ENCODE measurements around the gene ABL2. TPM values are rescaled to one million over a fixed set of nuclear protein-coding genes. Genes with fewer than 3 reads are reported as not detected.
"Not testable (repeated sequence)": the region's sequence is repeated elsewhere in the genome, so short reads cannot be mapped to it uniquely, and the experiment has no call there.

The ABL2 gene
- polyA plus RNA-seq, 1 donor: 8.6 TPM

GRCh38 chr1:179168536-179168935 is 60.9 kb downstream of the ABL2 start:
- DNase-seq: no peak

GRCh38 chr1:179167955-179168354 is 61.5 kb downstream of the ABL2 start:
- no peak for DNase-seq

DNA sequence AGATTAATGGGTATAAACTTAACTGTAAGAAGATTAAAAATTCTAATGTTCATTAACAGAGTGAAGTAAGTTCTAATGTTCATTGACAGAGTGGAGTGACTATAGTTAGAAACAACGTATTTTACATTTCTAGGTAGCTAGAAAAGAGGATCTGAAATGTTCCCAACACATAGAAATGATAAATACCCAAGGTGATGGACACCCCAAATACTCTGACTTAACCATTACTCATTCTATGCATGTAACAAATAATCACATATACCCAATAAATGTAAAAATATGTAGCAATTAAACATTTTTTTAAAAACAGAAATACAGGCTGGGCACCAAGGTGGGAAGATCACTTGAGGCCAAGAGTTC is 62.1 kb downstream of the ABL2 start:
- DNase-seq: no peak

DNA sequence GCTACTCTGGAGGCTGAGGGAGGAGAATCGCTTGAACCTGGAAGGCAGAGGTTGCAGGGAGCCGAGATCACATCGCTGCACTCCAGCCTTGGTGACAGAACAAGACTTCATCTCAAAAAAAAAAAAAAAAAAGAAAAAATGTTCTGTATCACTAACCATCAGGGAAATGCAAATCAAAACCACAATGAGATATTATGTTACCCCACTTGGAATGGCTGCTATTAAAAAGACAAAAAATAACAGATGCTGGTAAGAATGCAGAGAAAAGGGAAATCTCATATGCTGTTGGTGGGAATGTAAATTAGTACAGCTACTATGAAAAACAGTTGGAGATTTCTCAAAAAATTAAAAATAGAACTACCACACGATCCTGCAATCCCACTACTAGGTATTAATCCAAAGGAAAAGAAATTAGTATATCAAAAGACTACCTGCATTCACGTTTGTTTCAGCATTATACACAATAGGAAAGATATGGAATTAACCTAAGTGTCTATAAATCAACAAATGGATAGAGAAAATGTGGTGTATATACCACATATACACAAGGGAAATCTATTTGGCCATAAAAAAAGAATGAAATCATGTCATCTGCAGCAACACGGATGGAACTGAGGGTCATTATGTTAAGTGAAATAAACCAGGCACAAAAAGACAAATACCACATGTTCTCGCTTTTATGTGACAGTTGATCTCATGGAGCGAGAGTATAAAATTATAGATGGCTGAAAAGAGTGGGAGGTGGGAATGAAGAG is 62.6 kb downstream of the ABL2 start:
- DNase-seq: no peak

- DNase-seq: no peak
Measured at GRCh38 chr1:179164494-179164893, 65.0 kb downstream of the ABL2 start.

GRCh38 chr1:179156708-179157107 is 72.8 kb downstream of the ABL2 start:
- DNase-seq: no peak

- DNase-seq: no peak
Measured at GRCh38 chr1:179156026-179156425, 73.5 kb downstream of the ABL2 start.

DNA sequence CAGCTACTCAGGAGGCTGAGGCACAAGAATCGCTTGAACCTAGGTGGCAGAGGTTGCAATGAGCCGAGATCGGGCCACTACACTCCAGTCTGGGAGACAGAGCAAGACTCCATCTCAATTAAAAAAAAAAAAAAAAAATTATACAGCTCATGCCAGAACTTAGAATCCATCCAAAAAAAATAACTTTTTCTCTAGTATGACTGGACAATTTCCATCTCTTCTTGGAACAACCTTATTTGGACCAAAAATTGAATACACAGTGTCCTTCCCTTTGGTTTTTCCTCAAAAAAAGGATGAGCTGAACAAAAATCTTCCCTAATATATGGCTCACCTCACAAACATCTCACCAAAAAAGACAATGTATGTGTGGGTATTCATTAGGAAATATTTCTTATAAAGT is 73.9 kb downstream of the ABL2 start:
- DNase-seq: peak; percentile 52

DNA sequence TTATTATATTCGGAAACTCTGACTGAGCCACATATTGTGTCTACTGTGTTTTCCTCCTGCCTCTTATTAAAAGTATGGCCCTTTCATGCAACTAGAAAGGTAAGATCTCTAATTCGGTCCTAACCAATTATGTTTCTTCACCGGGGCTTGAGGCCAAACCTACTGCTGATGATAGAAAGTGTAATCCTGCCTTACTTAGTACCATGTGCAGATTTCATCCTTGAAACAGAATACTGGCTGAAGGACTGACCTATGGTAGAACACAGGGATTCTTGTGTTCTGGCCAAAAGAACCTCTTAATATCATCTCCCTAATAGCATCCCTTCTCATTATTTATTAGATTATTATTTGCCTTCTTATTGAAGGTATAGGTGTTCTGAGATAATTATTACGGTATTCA is 75.0 kb downstream of the ABL2 start:
- DNase-seq: no peak

DNA sequence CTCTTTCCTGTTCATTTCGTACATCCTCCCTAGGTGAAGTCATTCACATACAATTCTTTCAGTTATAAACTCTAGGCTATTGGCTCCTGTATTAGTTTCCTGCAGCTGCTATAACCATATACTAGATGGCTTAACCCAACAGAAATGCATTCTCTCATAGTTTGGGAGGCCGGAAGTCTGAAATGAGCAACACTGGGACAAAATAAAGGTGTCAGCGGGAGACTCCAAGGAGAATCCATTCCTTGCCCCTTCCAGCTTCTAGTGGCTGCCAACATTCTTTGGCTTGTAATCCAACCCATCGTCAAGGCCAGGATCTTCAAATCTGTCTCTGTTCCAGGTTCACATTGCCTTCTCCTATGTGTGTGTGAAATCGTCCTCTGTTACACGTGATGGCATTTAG is 76.3 kb downstream of the ABL2 start:
- no peak for DNase-seq

DNA sequence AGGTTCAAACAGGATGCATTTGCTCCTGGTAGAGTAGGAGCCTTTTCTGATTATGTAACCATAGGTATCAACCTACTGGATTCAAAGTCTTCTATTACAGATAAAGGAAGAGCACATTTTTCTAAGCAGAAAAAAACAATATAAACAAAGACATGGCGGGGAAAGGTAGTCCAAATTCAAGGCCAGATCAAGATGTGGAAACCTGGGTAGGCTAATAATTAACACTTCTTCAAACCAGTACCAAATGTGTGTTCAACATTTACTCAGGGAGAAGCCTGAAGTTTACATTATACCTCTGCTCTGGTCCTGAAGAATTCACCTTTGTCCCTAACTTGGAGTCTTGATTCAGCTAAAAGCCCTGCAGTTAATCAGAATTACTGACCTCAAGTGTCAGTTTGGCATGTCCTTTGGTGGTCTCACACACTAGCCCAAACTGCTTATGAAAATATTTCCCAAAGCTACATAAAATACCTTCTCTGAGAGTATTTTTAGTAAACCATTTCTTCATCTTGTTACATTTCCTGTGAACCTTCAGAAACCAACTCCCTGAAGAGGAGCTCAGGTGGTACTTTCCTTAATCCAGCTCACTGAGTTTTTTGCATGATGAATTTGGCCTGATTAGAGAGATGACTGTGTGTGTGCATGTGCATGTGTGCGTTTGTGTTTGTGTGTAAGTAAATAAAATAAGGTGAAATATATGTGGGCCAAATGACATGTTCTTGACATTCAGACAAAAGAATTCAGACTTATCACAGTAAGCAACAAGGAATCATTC is 77.4 kb downstream of the ABL2 start:
- no peak for DNase-seq

DNA sequence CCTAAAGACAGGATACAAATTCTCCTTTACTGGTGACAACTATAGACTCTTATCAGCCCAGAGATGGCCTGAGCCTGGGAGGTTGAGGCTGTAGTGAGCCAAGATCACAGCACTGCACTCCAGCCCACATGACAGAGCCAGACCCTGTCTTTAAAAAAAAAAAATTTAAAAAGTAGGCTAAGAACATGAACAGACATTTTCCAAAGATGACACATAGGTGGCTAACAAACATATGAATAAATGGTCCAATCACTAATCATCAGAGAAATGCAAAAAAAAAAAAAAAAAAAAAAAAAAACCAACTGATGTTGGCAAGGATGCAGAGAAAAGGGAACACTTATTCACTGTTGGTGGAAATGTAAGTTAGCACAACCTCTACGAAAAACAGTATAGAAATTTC is 82.6 kb downstream of the ABL2 start:
- no peak for DNase-seq

DNA sequence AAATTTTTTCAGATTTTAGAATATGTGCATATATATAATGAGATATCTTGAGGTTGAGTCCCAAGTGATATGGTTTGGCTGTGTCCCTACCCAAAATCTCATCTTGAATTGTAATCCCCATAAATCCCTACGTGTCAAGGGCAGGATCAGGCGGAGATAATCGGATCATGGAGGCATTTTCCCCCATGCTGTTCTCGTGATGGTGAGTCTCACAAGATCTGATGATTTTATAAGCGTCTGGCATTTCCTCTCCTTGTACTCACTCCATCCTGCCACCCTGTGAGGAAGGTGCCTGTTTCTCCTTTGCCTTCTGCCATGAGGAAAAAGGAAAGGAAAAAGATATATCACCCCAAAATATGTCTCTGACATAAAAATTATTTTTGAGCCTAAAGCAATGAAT is 83.0 kb downstream of the ABL2 start:
- no peak for DNase-seq

- no peak for DNase-seq
Measured at GRCh38 chr1:179145521-179145920, 84.0 kb downstream of the ABL2 start.

DNA sequence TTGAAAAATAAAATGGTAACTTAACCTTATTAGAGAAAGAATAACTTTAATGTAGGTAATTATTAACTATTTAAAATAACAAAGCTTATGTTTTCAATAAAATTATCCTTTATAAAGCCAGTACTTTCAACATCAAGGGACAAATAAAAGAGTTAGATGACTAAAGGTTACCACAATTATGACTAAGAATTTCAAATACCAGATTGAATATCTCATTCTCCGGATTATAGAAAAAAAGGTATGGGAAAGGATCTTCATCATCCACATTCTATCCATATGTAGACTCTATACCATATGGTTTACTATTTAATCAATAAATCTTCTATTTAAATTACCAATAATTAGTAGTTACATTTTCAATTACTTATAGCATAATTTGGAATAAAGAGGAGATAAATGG is 84.9 kb downstream of the ABL2 start:
- DNase-seq: no peak

- DNase-seq: no peak
Measured at GRCh38 chr1:179143322-179143721, 86.2 kb downstream of the ABL2 start.

- DNase-seq: peak; percentile 67
Measured at GRCh38 chr1:179142889-179143299, 86.6 kb downstream of the ABL2 start.

GRCh38 chr1:179141592-179142251 is 87.8 kb downstream of the ABL2 start:
- no peak for DNase-seq

GRCh38 chr1:179138755-179139154 is 90.7 kb downstream of the ABL2 start:
- DNase-seq: not testable (repeated sequence)

DNA sequence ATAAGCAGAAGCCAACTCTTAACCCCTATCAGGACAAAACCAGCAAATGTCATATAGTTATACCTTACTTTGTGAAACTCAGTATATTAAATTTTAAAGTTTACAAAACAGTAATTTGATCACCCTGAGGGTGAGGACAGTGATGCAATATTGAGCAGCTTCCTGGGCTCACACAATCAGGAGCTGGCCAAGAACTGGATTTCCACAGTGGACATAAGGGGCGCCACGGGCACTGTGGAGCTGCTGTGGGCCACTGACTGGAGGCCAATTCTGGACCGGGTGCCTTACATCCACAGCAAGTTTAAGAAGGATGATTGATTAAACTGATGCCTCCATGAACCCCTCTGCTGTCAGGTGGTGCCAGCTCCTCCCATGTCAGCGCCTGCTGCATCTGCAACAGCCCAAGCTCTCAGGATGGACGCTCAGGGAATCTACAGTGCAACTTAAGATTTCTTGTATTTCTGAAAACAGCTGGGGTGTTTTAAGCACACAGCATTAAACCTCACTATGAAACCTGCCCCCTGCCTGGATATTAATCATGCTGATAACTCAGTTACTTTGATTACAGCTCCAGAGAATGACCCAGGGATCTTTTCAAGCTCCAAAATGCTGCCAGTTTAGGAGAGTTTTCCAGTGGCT is 91.7 kb downstream of the ABL2 start:
- no peak for DNase-seq

DNA sequence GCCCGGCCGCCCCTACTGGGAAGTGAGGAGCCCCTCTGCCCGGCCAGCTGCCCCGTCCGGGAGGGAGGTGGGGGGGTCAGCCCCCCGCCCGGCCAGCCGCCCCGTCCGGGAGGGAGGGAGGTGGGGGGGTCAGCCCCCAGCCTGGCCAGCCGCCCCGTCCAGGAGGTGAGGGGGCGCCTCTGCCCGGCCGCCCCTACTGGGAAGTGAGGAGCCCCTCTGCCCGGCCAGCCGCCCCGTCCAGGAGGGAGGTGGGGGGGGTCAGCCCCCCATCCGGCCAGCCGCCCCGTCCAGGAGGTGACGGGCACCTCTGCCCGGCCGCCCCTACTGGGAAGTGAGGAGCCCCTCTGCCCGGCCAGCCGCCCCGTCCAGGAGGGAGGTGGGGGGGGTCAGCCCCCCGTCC is 93.8 kb downstream of the ABL2 start:
- not testable (repeated sequence) for DNase-seq

- not testable (repeated sequence) for DNase-seq
Measured at GRCh38 chr1:179135168-179135567, 94.3 kb downstream of the ABL2 start.

Measured in hindlimb muscle (tissue), 1 donor.